Epithelial cell of esophagus (primary cell): ENCODE results near the gene ATXN1.

Source experiments
- DNase-seq: peaks from one replicate; pipeline ENCODE4 v3.0.0; 2010; ENCODE audit warnings: low read depth
- H3K4me3 ChIP-seq: 2 replicates; pipeline ENCODE4 v1.5.1; 2011; ENCODE audit warnings: mild to moderate bottlenecking, low read length, control low read depth
- TF ChIP-seq, protein P1 (sequence below): IDR thresholded peaks from 2 replicates; pipeline ENCODE4 v1.5.1; 2011; ENCODE audit warnings: low read depth, mild to moderate bottlenecking, low read length, control low read depth, inconsistent platforms; ENCODE audit not compliant: insufficient read depth; ENCODE audit errors: missing control alignments

The ATXN1 gene

GRCh38 chr6:16249971-16250370 is 511.3 kb downstream of the ATXN1 start:
- DNase-seq, result no peak
- H3K4me3 ChIP-seq, result no peak overlapping the region
- TF ChIP-seq, protein P1, sequence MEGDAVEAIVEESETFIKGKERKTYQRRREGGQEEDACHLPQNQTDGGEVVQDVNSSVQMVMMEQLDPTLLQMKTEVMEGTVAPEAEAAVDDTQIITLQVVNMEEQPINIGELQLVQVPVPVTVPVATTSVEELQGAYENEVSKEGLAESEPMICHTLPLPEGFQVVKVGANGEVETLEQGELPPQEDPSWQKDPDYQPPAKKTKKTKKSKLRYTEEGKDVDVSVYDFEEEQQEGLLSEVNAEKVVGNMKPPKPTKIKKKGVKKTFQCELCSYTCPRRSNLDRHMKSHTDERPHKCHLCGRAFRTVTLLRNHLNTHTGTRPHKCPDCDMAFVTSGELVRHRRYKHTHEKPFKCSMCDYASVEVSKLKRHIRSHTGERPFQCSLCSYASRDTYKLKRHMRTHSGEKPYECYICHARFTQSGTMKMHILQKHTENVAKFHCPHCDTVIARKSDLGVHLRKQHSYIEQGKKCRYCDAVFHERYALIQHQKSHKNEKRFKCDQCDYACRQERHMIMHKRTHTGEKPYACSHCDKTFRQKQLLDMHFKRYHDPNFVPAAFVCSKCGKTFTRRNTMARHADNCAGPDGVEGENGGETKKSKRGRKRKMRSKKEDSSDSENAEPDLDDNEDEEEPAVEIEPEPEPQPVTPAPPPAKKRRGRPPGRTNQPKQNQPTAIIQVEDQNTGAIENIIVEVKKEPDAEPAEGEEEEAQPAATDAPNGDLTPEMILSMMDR, result no peak
